RWPE2 (cell line): ENCODE measurements around the gene MMP13.
A peak's percentile ranks its signal among the peaks of the same experiment; 100 is the strongest.

Source experiments
- ATAC-seq: fragments of 200-7000 bp; cut with Tn5 transposase; 3 replicates; pipeline ENCODE4 v1.9.1; 2021; ENCODE audit warnings: low read depth
- DNase-seq: peaks from one replicate; pipeline ENCODE4 v3.0.0-alpha.2; 2020; ENCODE audit warnings: low spot score
- H3K27ac ChIP-seq: fragments of 450-650 bp; 2 replicates; pipeline ENCODE4 v1.5.1; 2017; ENCODE audit warnings: mild to moderate bottlenecking; ENCODE audit not compliant: poor library complexity, severe bottlenecking
- H3K27me3 ChIP-seq: fragments of 250-450 bp; sonication (Bioruptor Pico); 2 replicates; pipeline ENCODE4 v1.5.1; 2021; ENCODE audit warnings: mild to moderate bottlenecking, moderate library complexity; ENCODE audit not compliant: insufficient read depth, poor library complexity, severe bottlenecking
- H3K36me3 ChIP-seq: fragments of 250-450 bp; sonication (Bioruptor Pico); 2 replicates; pipeline ENCODE4 v1.5.1; 2020; ENCODE audit warnings: low read depth, mild to moderate bottlenecking, moderate library complexity
- H3K4me1 ChIP-seq: fragments of 250-450 bp; sonication (Bioruptor Pico); 2 replicates; pipeline ENCODE4 v1.5.1; 2021; ENCODE audit warnings: mild to moderate bottlenecking, moderate library complexity; ENCODE audit not compliant: insufficient read depth, poor library complexity, severe bottlenecking
- H3K4me3 ChIP-seq: fragments of 250-450 bp; sonication (Bioruptor Pico); 2 replicates; pipeline ENCODE4 v1.5.1; 2021; ENCODE audit warnings: mild to moderate bottlenecking, moderate library complexity; ENCODE audit not compliant: severe bottlenecking
- H3K9me3 ChIP-seq: fragments of 250-450 bp; sonication (Bioruptor Pico); 2 replicates; pipeline ENCODE4 v1.5.1; 2021; ENCODE audit warnings: mild to moderate bottlenecking, moderate library complexity; ENCODE audit not compliant: severe bottlenecking
- TF ChIP-seq, protein P1 (sequence below): fragments of 450-650 bp; IDR thresholded peaks from one replicate; pipeline ENCODE4 v1.5.1; 2017; ENCODE audit warnings: mild to moderate bottlenecking, moderate library complexity; ENCODE audit not compliant: poor library complexity, severe bottlenecking

MMP13 gene

DNA sequence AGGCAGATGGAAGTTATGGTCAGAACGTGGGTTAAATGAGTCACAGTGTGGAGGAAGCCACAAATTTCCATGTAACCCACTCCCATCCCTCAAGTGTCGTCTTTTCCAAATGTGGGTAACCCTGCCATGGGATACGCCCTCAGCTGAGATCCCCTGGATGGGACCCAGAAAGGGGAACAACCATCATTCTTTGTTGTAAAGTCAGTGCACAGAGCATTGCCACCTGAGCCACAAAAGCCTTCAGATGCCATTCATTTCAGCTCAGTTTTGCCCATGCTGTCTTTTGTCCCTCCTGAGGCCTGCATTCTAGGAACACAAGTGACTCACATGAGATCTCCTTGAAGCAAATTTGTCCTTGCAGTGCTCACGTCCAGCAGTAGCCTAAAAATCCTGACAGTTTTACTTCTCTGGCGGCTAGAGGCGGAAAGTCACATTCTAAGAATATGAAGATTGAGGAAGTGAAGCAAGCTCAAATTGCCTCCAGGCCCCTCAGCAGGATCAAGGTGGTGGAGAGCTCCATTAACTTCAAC lies 30.6 kb downstream of the MMP13 start:
- Histone ChIP-seq H3K4me1 (no peaks in the 10 kb centered on the region), H3K27ac (no peak overlapping the region), H3K9me3 (no peaks in the 10 kb centered on the region), H3K4me3 (no peak overlapping the region), H3K36me3 (no peaks in the 10 kb centered on the region), H3K27me3 (no peaks in the 10 kb centered on the region)
- DNase-seq (no peak), ATAC-seq (no peak)
- TF ChIP-seq, protein P1, sequence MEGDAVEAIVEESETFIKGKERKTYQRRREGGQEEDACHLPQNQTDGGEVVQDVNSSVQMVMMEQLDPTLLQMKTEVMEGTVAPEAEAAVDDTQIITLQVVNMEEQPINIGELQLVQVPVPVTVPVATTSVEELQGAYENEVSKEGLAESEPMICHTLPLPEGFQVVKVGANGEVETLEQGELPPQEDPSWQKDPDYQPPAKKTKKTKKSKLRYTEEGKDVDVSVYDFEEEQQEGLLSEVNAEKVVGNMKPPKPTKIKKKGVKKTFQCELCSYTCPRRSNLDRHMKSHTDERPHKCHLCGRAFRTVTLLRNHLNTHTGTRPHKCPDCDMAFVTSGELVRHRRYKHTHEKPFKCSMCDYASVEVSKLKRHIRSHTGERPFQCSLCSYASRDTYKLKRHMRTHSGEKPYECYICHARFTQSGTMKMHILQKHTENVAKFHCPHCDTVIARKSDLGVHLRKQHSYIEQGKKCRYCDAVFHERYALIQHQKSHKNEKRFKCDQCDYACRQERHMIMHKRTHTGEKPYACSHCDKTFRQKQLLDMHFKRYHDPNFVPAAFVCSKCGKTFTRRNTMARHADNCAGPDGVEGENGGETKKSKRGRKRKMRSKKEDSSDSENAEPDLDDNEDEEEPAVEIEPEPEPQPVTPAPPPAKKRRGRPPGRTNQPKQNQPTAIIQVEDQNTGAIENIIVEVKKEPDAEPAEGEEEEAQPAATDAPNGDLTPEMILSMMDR, result no peak

DNA sequence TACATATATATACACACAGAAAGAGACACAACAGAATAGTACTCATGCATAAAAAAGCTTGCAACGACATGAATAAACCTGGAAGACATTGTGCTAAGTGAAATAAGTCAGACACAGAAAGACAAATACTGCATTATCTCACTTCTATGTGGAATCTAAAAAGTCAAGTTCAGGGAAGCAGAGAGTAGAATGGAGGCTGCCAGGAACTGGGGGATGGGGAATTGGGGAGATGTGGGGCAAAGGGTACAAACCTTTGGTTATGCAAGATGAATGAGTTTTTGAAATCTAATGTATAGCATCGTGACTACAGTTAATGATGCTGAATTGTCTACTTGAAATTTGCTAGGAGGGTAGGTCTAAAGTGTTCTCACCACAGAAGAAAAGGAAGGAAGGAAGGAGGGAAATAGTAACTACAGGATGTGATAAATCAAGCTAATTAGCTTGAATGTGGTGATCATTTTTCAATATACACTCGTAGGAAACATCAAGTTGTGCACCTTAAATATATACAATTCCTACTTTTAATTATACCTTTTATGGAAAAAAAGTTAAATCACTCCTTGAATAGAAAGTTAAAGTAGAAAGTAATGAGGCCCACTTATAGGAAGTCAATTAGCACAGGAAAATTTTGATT lies 33.8 kb downstream of the MMP13 start:
- DNase-seq, result no peak
- H3K4me3 ChIP-seq, result no peak overlapping the region
- no peaks in the 10 kb centered on the region for H3K4me1 ChIP-seq
- no peaks in the 10 kb centered on the region for H3K36me3 ChIP-seq
- TF ChIP-seq, protein P1, result no peak
- H3K9me3 ChIP-seq, result no peaks in the 10 kb centered on the region
- no peaks in the 10 kb centered on the region for H3K27me3 ChIP-seq
- no peak overlapping the region for H3K27ac ChIP-seq
- ATAC-seq, result no peak

DNA sequence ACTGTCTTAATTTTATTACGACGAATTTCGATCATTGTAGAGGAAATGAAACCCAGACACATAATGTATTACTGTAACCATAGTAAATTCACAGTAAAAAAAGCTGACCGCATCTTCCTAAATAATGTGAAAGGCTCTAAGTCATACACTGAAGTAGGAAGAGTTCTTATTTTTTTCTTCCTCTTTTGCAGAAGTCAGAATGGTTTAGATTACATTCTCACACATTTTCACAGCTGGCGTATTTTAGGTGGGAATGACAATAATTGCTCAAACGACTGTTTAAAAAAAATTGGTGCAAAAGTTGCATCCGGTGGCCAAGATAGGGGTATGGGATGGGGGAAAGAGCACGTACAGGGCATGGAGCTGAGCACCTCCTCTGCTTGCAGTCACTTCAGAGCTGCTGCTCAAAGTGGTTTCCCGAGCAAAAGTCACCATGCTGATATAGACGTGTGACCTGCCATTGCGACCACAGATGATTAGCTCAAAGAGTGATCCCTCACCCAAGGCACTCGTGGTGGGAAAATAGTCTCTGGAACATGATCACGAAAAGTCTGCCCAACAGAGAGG lies 35.3 kb downstream of the MMP13 start:
- H3K27ac ChIP-seq, result no peak overlapping the region
- no peaks in the 10 kb centered on the region for H3K9me3 ChIP-seq
- H3K4me1 ChIP-seq, result no peaks in the 10 kb centered on the region
- H3K36me3 ChIP-seq, result no peaks in the 10 kb centered on the region
- no peaks in the 10 kb centered on the region for H3K27me3 ChIP-seq
- TF ChIP-seq, protein P1, result no peak
- no peak overlapping the region for H3K4me3 ChIP-seq
- ATAC-seq, result no peak
- DNase-seq, result no peak

DNA sequence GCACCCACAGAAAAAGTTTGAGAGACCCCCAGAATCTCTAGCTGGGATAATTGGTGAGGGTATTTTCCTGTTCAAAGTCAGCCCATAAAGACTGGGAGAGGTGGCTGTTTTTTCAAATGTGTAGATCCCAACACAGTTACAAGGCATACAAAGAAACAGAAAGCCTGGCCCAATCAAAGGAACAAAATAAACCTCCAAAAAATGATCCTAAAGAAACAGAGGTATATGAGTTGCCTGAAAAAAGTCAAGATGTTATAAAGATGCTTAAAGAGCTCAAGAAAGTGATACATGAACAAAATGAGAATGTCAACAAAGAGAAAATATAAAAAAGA lies 40.5 kb downstream of the MMP13 start:
- ATAC-seq (no peak), DNase-seq (no peak)
- Histone ChIP-seq H3K27me3 (no peaks in the 10 kb centered on the region), H3K36me3 (no peaks in the 10 kb centered on the region), H3K4me1 (peaks cover 20% of the 10 kb centered on the region), H3K4me3 (no peak overlapping the region), H3K27ac (no peak overlapping the region), H3K9me3 (no peaks in the 10 kb centered on the region)
- TF ChIP-seq, protein P1, result peak; percentile 60
